Sigmoid colon (tissue), 4 donors: ENCODE measurements around the gene SESTD1.

Experiments
- CTCF ChIP-seq, 4 experiments: fragments of 450-650 bp in 3 of 4; fragments of 200-600 bp in 1 of 4; IDR thresholded peaks; one replicate each; pipeline ENCODE4 v1.5.1; 2016 to 2019; ENCODE audit warnings: antibody characterized with exemption in 4 of 4, mild to moderate bottlenecking in 3 of 4, moderate library complexity in 2 of 4
- EP300 ChIP-seq, 4 donors: sonication (generic); formaldehyde crosslinking; IDR thresholded peaks; one replicate each; pipeline ENCODE4 v1.6.1; 2017; ENCODE audit warnings: antibody characterized with exemption in 4 of 4
- POLR2A ChIP-seq, 2 donors: fragments of 450-650 bp; IDR thresholded peaks; one replicate each; pipeline ENCODE4 v1.6.1; 2016; ENCODE audit warnings: antibody characterized with exemption in 2 of 2, mild to moderate bottlenecking in 2 of 2, moderate library complexity in 2 of 2
- POLR2AphosphoS5 ChIP-seq, 4 donors: sonication (generic); formaldehyde crosslinking; IDR thresholded peaks; one replicate each; pipeline ENCODE4 v1.6.1; 2017; ENCODE audit warnings: antibody characterized with exemption in 4 of 4

- no peak for TF ChIP-seq CTCF (IDR thresholded peaks at IDR 0.05)
- TF ChIP-seq POLR2AphosphoS5 (IDR thresholded peaks at IDR 0.05), result no peak
- TF ChIP-seq POLR2A (IDR thresholded peaks at IDR 0.05), result no peak
- TF ChIP-seq EP300 (IDR thresholded peaks at IDR 0.05), result no peak
Observed at GRCh38 chr2:179195141-179195540, 69.5 kb downstream of the SESTD1 start.
